ENCODE data around the gene EXOC6B. TPM values are rescaled to one million over a fixed set of nuclear protein-coding genes. Genes with fewer than 3 reads are reported as not detected.
"Not testable (repeated sequence)": the region's sequence is repeated elsewhere in the genome, so short reads cannot be mapped to it uniquely, and the experiment has no call there.

Gene EXOC6B
- total RNA-seq, 2 experiments from 2014 or later = 16.9 to 17.5 TPM

- no peak overlapping the region for H3K27ac ChIP-seq (ENCODE audit: low read depth in 1 of 2, low read length in 2 of 2)
- peaks cover 59% of the 10 kb centered on the region for H3K36me3 Mint-ChIP-seq (ENCODE audit: low read depth)
- no peaks in the 10 kb centered on the region for H3K36me3 ChIP-seq (ENCODE audit: insufficient read depth, low read length)
- no peak for TF ChIP-seq CTCF (IDR thresholded peaks at IDR 0.05)
- no peaks in the 10 kb centered on the region for H3K4me1 ChIP-seq (ENCODE audit: insufficient read depth, low read length)
- ATAC-seq (ENCODE audit: poor library complexity) (no peak), DNase-seq (no peak)
- POLR2A ChIA-PET = no interaction called here
- peaks cover 13% of the 10 kb centered on the region for H3K9me3 Mint-ChIP-seq
- CTCF ChIA-PET = no interaction called here
- H3K4me3 Mint-ChIP-seq = no peak overlapping the region
- no peak overlapping the region for H3K4me3 ChIP-seq (ENCODE audit: low read length)
- no peak overlapping the region for H3K27ac Mint-ChIP-seq
- H3K9me3 ChIP-seq (ENCODE audit: control insufficient read depth in 1 of 2, insufficient read depth in 1 of 2, low read length in 2 of 2) = peaks cover 10 to 30% of the 10 kb centered on the region in 2 experiments
- H3K4me1 Mint-ChIP-seq (ENCODE audit: low read depth) = no peaks in the 10 kb centered on the region
- no peaks in the 10 kb centered on the region for H3K27me3 ChIP-seq (ENCODE audit: control insufficient read depth in 1 of 2, insufficient read depth in 2 of 2, low read length in 2 of 2)
- intact Hi-C loops (cut with DNase I, micrococcal nuclease) = no loop called here
- no peaks in the 10 kb centered on the region for H3K27me3 Mint-ChIP-seq
These were observed 402.1 kb downstream of the EXOC6B start for GRCh38 chr2:72423756-72424155.

GRCh38 chr2:72421771-72422379, 404.0 kb downstream of the EXOC6B start:
- H3K27ac Mint-ChIP-seq; DNase-seq; H3K4me1 ChIP-seq (ENCODE audit: insufficient read depth, low read length); H3K4me3 ChIP-seq (ENCODE audit: low read length); H3K27ac ChIP-seq (ENCODE audit: low read depth in 1 of 2, low read length in 2 of 2); H3K4me3 Mint-ChIP-seq; POLR2A ChIA-PET; CTCF ChIA-PET; ATAC-seq (ENCODE audit: poor library complexity); intact Hi-C loops (cut with DNase I, micrococcal nuclease); H3K36me3 ChIP-seq (ENCODE audit: insufficient read depth, low read length); H3K27me3 ChIP-seq (ENCODE audit: control insufficient read depth in 1 of 2, insufficient read depth in 2 of 2, low read length in 2 of 2); H3K27me3 Mint-ChIP-seq; H3K4me1 Mint-ChIP-seq (ENCODE audit: low read depth): not testable (repeated sequence)
- H3K9me3 Mint-ChIP-seq = peaks cover 13% of the 10 kb centered on the region
- H3K9me3 ChIP-seq (ENCODE audit: control insufficient read depth in 1 of 2, insufficient read depth in 1 of 2, low read length in 2 of 2) = peaks cover 10 to 15% of the 10 kb centered on the region in 2 experiments
- H3K36me3 Mint-ChIP-seq (ENCODE audit: low read depth) = peaks cover 54% of the 10 kb centered on the region

- Mint-ChIP-seq H3K9me3 (peaks cover 8% of the 10 kb centered on the region), H3K4me1 (ENCODE audit: low read depth) (no peaks in the 10 kb centered on the region), H3K36me3 (ENCODE audit: low read depth) (peaks cover 26% of the 10 kb centered on the region), H3K4me3 (no peak overlapping the region), H3K27me3 (no peaks in the 10 kb centered on the region), H3K27ac (no peak overlapping the region)
- H3K27me3 ChIP-seq (ENCODE audit: control insufficient read depth in 1 of 2, insufficient read depth in 2 of 2, low read length in 2 of 2) = no peaks in the 10 kb centered on the region
- POLR2A ChIA-PET = no interaction called here
- ATAC-seq (ENCODE audit: poor library complexity) (no peak), DNase-seq (no peak)
- intact Hi-C loops (cut with DNase I, micrococcal nuclease) = no loop called here
- CTCF ChIA-PET = no interaction called here
- H3K27ac ChIP-seq (ENCODE audit: low read depth in 1 of 2, low read length in 2 of 2) = no peak overlapping the region
- no peak overlapping the region for H3K4me3 ChIP-seq (ENCODE audit: low read length)
- peaks cover 8 to 10% of the 10 kb centered on the region in 2 experiments for H3K9me3 ChIP-seq (ENCODE audit: control insufficient read depth in 1 of 2, insufficient read depth in 1 of 2, low read length in 2 of 2)
- no peaks in the 10 kb centered on the region for H3K36me3 ChIP-seq (ENCODE audit: insufficient read depth, low read length)
- no peaks in the 10 kb centered on the region for H3K4me1 ChIP-seq (ENCODE audit: insufficient read depth, low read length)
- TF ChIP-seq CTCF (IDR thresholded peaks at IDR 0.05) = no peak
These were observed 409.9 kb downstream of the EXOC6B start for GRCh38 chr2:72415781-72416475.
